Measurements from ENCODE around the gene SNRNP35.
"Not testable (repeated sequence)": the region's sequence is repeated elsewhere in the genome, so short reads cannot be mapped to it uniquely, and the experiment has no call there.

The SNRNP35 gene

DNA sequence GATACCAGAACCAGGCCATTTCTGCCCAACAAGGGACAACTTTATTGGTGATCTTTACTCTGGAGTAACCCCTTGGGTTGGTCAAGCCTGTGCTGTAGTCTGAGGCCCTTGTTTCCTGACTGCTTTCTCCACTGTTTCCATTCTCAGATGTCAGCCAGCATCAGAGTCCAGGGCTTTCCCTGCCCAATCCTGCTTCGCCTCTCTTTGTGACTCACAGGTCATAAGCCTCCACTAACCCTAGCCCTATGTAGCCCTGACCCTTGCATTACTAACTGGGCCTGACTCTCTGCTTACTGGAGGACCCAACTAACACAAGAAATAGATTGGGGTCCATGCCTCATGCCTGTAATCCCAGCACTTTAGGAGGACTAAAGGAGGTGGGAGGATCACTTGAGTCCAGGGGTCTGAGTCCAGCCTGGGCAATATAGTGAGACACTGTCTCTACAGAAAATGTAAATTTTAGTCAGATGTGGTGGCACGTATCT is 8.6 kb upstream of the SNRNP35 start:
- DNase-seq (ENCODE audit: low read depth in 2 of 2): no peak

DNA sequence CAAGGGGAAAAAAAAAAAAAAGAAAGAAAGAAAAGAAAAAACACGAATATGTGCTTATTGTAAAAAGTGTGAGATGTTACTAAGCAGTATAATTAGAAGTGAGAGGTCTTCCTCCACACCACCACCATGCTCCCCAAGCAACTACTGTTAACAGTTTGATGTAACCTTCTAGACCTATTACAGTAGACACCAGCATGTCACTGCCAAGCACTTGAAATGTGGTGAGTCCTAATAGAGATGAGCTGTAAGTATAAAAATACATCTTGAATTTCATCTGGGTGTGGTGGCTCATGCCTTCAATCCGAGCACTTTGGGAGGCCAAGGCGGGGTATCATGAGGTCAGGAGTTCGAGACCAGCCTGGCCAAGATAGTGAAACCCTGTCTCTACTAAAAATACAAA is 8.1 kb upstream of the SNRNP35 start:
- DNase-seq (ENCODE audit: low read depth in 2 of 2): no peak

DNA sequence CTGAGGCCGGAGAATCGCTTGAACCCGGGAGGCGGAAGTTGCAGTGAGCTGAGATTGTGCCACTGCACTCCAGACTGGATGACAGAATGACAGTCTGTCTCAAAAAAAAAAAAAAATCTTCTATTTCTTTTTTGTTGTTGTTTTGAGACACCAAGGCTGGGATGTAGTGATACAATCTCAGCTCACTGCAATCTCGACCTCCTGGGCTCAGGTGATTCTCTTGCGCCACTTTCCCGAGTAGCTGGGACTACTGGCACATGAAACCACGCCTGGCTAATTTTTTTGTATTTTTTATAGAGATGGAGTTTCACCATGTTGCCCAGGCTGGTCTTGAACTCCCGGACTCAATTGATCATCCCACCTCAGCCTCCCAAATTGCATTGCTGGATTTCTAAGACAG is 7.3 kb upstream of the SNRNP35 start:
- DNase-seq (ENCODE audit: low read depth in 2 of 2): no peak

DNA sequence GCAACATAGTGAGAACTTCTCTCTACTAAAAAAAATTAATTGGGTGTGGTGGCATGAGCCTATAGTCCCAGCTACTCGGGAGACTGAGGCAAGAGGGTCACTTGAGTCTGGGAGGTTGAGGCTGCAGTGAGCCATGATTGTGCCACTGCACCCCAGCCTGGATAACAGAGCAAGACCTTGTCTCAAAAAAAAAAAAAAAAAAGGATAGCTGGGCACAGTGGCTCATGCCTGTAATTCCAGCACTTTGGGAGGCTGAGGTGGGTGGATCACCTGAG is 5.7 kb upstream of the SNRNP35 start:
- DNase-seq (ENCODE audit: low read depth in 2 of 2): not testable (repeated sequence)

DNA sequence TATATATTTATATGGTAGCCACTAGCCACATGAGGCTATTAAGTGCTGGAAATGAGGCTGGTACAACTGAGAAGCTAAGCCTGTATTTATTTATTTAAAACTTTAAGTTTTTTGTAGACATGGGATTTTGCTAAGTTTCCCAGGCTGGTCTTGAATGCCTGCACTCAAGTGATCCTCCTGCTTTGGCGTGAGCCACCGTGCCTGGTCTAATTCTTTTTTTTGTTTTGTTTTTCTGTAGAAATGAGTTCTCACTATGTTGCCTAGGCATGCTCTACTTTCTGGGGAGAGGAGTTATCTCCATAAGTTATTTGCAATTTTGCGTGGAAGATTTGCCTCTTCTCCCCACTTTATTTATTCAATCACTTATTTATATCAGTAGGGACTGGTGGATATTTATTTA is 4.8 kb upstream of the SNRNP35 start:
- no peak for DNase-seq (ENCODE audit: low read depth in 2 of 2)

DNA sequence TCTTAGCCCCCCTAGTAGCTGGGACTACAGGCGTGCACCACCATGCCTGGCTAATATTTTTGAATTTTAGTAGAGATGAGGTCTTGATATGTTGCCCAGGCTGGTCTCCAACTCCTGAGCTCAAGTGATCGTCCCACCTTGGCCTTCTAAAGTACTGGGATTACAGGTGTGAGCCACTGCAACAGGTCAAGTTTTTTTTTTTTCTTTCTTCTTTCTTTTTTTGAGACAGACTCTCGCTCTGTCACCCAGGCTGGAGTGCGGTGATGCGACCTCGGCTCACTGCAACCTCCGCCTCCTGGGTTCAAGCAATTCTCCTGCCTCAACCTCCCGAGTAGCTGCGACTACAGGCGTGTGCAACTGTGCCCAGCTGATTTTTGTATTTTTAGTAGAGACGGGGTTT is 5.2 kb downstream of the SNRNP35 start:
- DNase-seq (ENCODE audit: low read depth in 2 of 2): not testable (repeated sequence)

DNA sequence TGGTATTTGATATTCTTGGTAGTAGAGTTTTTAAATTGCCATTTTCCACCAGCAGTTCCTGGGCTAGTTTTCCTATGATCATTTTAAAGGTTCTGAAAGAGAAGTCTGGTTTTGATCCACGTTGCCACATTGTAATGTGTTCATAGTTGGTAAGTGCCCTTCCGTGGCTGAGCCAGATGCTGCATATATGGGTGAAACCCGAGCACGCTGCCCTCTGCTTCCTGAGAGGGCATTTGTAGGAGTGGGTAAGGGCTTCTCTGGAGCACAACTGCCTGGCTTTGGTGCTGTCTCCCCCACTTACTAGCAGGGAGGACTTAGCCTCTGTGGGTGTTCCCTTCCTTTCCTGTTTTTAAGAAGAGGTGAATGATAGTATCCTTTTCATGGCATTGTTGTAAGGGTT is 7.1 kb downstream of the SNRNP35 start:
- DNase-seq (ENCODE audit: low read depth in 2 of 2): no peak

DNA sequence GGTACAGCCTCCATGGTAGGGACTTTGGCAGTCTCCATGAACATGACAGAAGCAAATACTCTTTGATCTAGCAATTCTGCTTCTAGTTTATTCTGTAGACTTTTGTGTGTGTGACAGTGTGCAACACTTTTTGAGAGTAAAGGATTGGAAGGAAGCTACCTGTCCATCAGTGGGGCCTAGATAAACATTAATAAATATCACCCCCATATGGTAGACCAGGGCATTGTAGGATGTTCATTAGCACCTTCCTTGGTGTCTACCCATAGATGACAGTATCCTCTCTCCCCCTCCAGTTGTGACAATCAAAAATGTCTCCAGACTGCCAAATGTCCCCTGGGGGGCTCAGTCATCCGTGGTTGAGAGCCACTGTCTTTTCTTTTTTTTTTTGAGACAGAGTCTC is 10.8 kb downstream of the SNRNP35 start:
- no peak for DNase-seq (ENCODE audit: low read depth in 2 of 2)

DNA sequence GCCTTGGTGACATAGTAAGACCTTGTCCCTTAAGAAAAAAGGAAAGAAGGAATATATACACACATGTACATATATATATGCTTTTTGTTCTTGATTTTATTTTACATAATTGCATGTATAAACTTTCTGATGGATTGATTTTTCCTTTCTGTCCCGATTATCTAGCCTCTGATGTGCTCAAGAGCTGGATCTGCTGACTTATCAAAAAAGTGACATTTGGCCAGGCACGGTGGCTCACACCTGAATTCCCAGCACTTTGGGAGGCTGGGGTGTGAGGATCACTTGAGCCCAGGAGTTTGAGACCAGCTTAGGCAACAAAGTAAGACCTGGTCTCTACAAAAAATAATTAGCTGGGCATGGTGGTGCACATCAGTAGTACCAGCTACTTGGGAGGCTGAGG is 12.0 kb downstream of the SNRNP35 start:
- DNase-seq (ENCODE audit: low read depth in 2 of 2): no peak

DNA sequence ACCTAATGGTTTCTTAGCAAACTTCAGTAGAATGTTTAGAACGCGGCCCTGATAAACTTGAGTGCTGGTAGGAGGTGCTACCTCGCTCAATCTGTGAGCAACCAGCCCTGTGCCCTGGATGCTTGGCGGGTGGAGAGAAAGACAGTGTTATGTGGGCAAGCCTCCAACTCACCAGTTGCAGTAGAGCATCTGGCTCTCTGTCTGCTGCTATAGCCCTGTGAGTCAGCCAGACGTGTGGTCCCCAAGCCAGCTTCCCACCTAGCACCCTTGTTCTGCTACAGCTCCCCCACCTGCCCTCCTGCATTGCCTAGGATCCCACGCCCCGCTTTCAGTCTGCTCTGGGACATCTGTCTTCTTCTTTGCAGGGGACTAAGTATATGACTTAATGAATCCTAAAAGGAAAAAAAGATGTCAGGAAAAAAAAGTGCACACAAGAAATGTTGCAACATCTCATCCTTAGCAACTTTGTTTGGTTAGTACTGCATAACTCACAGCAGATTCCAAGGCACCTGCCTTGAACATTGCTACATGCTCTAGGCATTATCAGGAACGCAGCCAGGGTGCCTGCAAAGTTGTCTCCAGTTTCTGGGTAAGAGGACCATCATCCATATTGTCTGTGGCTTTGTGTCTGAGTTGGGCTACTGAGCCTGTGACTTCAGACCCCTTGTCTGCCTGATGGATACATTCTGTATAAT is 13.6 kb downstream of the SNRNP35 start:
- peak; percentile 27 to 37 for DNase-seq (ENCODE audit: low read depth in 2 of 2)

DNA sequence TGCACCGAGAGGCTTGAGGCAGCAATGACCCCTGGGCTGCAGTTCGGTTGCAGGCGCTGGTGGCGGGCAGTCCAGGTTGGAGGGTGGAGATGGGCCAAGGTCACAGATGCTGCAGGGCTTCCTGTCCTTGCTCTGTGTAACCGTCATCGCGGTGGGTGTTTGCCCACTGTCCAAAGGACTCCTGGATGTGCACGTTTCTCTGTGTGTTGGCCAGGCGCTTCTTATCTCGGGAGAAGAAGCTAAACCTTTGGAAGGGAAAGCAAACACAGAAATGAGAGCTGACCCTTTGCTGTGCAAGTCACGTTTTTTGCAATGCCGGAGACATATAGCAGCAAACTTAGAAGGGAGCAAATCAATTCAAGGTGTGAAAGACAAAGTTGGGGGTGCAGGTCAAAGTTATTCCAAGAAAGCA is 14.5 kb downstream of the SNRNP35 start:
- no peak for DNase-seq (ENCODE audit: low read depth in 2 of 2)

DNA sequence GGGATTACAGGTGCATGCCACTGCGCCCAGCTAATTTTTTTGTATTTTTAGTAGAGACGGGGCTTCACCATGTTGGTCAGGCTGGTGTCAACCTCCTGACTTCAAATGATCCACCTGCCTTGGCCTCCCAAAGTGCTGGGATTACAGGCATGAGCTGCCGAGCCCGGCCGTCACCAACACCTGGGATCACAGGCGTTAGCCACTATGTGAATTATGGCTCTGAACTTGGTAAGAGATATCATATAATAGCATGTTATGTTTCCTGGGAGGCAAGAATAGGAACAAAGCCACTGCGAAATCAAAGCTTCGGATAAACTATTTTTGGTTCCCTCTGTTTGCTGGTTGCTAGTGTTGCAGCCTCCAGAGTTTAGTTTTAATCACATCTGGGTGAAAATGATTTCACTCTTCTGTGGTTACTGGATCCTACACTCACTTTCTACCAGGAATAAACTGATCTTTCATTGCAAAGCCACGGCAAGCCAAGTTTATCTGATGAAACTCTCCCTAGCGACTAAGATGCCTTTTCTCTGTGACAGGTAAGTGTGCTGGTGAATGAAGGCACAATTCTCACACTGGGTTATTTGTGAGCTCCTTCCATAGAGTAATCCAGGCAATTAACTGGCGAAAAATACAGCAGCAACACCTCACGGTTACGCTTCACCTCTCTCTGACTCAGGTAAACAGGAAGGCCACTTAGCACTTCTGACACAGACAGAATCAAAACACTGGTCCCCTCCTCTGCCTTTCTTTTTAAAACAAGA is 16.7 kb downstream of the SNRNP35 start:
- no peak for DNase-seq (ENCODE audit: low read depth in 2 of 2)

DNA sequence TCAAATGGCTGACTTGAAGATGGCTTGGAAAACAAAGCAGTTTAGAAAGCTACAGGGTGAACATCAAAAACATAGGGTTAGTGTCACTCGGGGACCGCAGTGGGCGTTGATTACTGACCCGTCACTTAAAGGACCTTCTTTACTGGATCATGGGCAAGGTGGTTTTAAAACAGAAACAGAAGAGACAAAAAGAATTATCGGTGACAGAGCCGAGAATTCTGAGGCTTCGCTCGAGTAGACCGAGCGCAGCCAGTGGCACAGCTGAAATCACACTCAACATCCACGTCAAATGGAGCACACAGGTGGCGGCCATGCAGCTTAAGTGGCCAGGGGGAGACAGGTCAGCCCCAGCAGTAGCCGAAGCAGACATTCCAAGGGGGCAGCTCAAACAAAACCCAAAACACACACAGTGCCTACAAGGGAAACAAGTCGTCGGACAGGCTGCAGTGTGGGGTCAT is 17.3 kb downstream of the SNRNP35 start:
- DNase-seq (ENCODE audit: low read depth in 2 of 2): no peak

DNA sequence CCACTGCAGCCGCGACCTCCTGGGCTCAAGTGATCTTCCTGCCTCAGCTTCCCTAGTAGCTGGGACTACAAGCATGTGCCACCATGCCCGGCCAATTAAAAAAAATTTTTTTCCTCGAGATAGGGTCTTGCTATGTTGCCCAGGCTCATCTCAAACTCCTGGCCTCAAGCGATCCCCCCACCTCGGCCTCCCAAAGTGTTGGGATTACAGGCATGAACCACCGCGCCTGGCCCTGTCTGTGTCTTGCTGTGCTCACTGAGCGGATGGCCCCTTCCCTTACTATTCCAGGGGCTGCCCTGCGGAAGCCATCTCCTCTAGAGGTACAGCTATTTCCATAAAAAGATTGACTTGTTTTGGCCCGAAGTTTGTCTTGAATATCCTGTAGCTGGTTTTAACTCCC is 20.1 kb downstream of the SNRNP35 start:
- DNase-seq (ENCODE audit: low read depth in 2 of 2): no peak

DNA sequence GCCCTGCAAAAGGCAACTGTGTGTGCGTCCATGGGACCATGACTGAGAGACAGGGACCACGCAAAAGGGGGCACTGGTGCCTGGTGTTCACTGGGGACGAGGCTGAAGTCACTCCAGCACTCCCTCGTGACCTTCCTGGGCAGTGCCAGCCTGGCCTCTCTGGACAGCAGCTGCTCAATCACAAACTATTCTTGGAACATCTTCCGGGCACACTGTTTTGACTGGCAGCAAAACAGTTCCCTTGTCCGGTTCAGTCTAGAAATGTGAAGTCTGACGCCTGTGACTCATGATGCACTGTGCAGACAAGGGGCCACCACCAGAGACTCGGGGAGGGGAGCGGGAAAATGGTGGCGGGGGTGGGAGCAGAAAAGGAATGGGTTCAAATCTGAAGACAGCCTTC is 20.8 kb downstream of the SNRNP35 start:
- DNase-seq (ENCODE audit: low read depth in 2 of 2): no peak

DNA sequence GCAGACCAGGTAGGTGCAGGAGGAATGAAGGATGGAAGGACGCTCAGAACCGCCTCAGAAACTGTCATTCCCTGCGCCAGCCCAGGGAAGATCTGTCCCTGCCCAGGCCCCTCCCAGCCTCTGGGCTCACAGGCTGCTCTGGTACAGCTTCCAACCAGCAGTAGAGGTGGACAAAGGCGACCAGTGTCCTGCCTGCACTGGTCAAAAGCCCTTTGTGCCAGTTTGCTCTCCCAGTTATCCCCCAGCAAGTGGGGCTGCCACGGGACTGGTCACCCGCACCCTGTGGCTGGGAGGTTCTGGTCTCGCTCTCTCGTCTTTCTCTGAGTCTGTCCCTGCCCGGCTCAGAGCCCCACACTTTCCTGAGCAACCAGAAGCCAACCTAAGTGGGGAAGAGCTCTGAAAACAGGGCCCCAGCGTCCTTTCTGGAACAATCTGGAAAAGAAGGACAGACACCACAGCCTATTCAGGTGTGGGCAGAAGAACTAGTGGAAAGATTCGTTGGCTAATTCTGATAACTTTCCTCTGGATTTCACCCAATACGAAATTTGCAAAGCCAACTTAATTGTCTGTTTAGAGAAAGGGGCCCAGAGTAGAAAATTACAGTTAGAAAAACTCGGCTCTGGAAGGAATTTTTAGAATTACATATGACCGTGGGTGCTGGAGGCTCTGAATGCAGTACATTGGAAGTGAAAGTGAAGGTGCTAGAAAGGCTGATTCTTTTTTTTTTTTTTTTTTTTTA is 21.7 kb downstream of the SNRNP35 start:
- no peak for DNase-seq (ENCODE audit: low read depth in 2 of 2)

DNA sequence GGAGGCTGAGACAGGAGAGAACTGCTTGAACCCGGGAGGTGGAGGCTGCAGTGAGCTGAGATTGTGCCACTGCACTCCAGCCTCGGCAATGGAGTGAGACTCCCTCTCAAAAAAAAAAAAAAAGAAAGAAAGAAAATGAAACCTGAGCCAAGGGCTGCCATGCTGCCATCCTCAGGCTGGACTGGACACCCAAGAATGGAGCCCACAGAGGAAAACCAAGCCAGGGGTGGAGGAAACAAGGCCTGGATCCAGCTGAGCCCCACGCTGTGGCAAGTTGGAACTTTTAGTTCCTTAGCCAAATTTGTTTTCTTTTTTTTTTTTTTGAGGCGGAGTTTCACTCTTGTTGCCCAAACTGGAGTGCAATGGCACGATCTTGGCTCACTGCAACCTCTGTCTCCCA is 23.3 kb downstream of the SNRNP35 start:
- not testable (repeated sequence) for DNase-seq (ENCODE audit: low read depth in 2 of 2)

DNA sequence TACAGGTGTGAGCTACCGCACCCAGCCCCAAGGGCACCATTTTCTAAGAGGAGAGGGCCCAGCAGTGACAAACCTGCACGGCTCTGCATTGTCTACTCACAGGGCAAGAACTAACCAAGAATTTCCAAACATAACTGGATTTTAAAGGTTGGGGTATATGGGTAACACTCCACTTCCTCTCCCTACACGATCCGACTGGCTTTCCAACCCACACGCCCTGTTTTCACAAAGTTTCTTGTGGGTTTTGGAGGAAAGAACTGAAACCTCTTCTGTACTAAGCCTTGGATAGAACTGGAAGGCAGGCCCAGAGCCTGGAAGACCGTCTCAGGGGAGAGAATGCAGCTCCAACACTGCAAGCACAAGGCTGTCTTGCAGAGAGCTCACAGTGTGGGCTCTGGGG is 24.9 kb downstream of the SNRNP35 start:
- DNase-seq (ENCODE audit: low read depth in 2 of 2): no peak

DNA sequence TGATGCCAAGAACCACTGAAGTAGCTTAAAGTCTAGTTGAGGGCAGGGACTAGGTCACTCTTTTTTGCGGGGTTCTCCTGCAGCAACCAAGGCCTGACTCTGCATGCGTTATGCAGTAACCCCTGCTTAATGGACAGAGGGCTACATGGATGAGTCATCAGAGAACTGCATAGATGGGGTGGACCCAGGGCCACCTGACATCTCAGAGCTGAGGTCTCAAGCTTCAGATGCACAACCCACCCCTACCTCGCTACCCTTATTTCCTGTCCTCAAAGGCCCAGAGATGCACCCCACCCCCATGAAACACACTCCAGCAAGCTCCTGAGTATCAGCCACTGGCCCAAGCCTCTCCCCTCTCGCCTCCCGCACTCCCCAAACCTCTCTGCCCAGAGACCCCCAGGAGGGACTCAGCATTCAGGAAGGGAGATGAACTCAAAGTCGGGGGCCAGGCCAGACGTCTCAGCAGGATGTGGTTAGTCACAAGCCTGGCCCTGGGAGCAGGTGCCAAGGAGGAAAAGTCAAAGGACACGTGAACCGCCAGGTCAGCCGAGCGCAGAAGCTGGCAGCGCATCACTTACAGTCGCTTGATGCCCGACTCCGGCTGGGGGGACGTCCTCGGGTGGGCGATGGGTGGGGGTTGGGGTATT is 25.8 kb downstream of the SNRNP35 start:
- no peak for DNase-seq (ENCODE audit: low read depth in 2 of 2)

DNA sequence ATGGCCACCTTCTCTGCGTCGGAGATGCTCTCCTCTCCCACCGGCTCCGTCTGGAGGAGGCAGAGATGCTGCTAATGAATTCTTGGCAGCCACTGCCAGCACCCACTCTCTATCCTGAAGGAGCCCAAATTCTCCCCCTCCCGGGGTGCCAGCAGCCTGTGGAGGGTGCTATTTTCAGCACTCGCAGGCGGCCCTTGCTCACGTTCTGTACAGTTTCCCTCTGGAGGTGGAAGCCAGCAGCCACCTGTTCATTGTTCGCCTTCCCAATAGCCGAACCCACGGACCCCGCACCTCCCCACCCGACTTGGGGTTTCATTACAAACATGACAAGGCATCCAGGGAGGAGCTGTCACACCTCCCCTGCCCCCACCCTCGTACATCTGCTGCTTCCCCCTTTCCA is 27.8 kb downstream of the SNRNP35 start:
- DNase-seq (ENCODE audit: low read depth in 2 of 2): no peak

DNA sequence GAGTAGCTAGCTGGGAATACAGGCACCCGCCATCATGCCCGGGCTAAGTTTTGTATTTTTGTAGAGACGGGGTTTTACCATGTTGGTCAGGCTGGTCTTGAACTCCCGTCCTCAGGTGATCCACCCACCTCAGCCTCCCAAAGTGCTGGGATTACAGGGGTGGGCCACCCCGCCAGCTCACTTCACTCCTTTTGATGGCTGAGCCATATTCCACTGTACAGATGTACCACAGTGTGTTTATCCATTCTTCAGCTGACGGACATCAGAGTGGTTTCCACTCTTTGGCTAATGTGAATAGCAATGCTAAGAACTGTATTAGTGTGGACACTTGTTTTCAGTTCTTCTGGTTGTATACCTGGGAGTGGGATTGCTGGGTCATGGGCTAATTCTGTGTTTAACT is 29.5 kb downstream of the SNRNP35 start:
- no peak for DNase-seq (ENCODE audit: low read depth in 2 of 2)

DNA sequence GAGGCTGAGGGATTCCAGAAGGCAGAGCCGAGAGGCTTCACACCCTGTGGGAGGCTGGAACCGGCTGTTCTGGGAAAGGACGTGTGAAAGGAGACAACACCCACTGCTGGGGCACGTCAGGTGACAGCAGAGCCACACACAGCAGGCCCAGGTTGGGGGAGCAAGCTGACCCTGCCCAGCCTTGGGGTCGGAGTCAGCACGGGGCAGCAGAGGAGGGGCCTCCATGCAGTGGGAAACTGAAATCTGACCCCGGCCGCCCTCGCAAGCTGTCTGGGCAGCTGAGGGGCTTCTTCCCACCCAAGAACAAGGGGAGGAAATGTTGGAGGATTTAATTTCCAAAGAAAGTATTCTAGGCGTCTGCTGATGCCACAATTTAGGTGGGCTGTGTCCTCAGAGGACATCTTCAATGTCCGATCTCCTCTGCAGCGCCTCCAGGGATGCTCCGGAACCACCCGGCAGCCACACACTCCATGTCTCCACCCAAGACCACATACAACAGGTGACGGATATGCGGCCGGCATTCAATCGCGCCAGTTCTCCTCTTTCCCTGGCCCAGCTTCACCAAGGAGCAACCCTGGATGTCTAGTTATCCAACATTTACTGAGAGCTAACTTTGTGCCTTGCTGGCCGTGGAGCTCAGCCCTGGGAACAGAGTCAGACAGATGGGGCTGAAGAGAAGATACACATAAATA is 30.7 kb downstream of the SNRNP35 start:
- DNase-seq (ENCODE audit: low read depth in 2 of 2): no peak

Measured in fibroblast of skin of left biceps (primary cell).